Trophoblast cell (in vitro differentiated cells and primary cell): ENCODE results near the gene KIF21A.

Experiments used
- DNase-seq, 2 donors: peaks; one replicate each; pipeline ENCODE4 v3.0.0-alpha.2; 2016
- H2AFZ ChIP-seq: 2 replicates; pipeline ENCODE4 v1.6.1; 2013; ENCODE audit warnings: low read length, moderate library complexity, mild to moderate bottlenecking; ENCODE audit not compliant: insufficient read depth, poor library complexity
- H2AK5ac ChIP-seq: 2 replicates; pipeline ENCODE4 v1.6.1; 2013; ENCODE audit warnings: mild to moderate bottlenecking, low read length
- H2BK120ac ChIP-seq: 2 replicates; pipeline ENCODE4 v1.6.1; 2013; ENCODE audit warnings: low read length, mild to moderate bottlenecking, moderate library complexity; ENCODE audit not compliant: insufficient read depth, poor library complexity
- H2BK12ac ChIP-seq: 2 replicates; pipeline ENCODE4 v1.6.1; 2013; ENCODE audit warnings: mild to moderate bottlenecking, low read length, moderate library complexity
- H2BK5ac ChIP-seq: 2 replicates; pipeline ENCODE4 v1.6.1; 2013; ENCODE audit warnings: low read length, low read depth, moderate library complexity, mild to moderate bottlenecking; ENCODE audit not compliant: poor library complexity
- H3K14ac ChIP-seq: 2 replicates; pipeline ENCODE4 v1.6.1; 2013; ENCODE audit warnings: mild to moderate bottlenecking, low read length
- H3K18ac ChIP-seq: 2 replicates; pipeline ENCODE4 v1.6.1; 2013; ENCODE audit warnings: mild to moderate bottlenecking, low read length
- H3K23ac ChIP-seq: 2 replicates; pipeline ENCODE4 v1.6.1; 2013; ENCODE audit warnings: low read length
- H3K27ac ChIP-seq: 2 replicates; pipeline ENCODE4 v1.5.1; 2013; ENCODE audit warnings: low read depth, mild to moderate bottlenecking, inconsistent platforms, low read length, moderate library complexity
- H3K27me3 ChIP-seq: 2 replicates; pipeline ENCODE4 v1.6.1; 2013; ENCODE audit warnings: inconsistent platforms, mild to moderate bottlenecking, low read length, moderate library complexity; ENCODE audit not compliant: insufficient read depth
- H3K36me3 ChIP-seq, 2 experiments: 1 replicate in 1 of 2; 2 replicates in 1 of 2; pipeline ENCODE4 v1.6.1; 2013; ENCODE audit warnings: low read length in 2 of 2, mild to moderate bottlenecking in 2 of 2, moderate library complexity in 1 of 2; ENCODE audit not compliant: insufficient read depth in 2 of 2, control insufficient read depth in 1 of 2
- H3K4ac ChIP-seq: 2 replicates; pipeline ENCODE4 v1.6.1; 2013; ENCODE audit warnings: low read depth, mild to moderate bottlenecking, low read length, moderate library complexity
- H3K4me1 ChIP-seq, 2 experiments: 1 replicate in 1 of 2; 2 replicates in 1 of 2; pipeline ENCODE4 v1.6.1; 2013; ENCODE audit warnings: low read length in 2 of 2, mild to moderate bottlenecking in 2 of 2, moderate library complexity in 1 of 2; ENCODE audit not compliant: insufficient read depth in 2 of 2, control insufficient read depth in 1 of 2
- H3K4me2 ChIP-seq: 2 replicates; pipeline ENCODE4 v1.6.1; 2013; ENCODE audit warnings: inconsistent platforms, mild to moderate bottlenecking, low read length, moderate library complexity
- H3K4me3 ChIP-seq: 2 replicates; pipeline ENCODE4 v1.5.1; 2013; ENCODE audit warnings: mild to moderate bottlenecking, low read depth, low read length, inconsistent platforms
- H3K79me1 ChIP-seq: one replicate; pipeline ENCODE4 v1.6.1; 2013; ENCODE audit warnings: low read length
- H3K79me2 ChIP-seq: 2 replicates; pipeline ENCODE4 v1.6.1; 2013; ENCODE audit warnings: low read length, mild to moderate bottlenecking; ENCODE audit not compliant: control insufficient read depth, insufficient read depth, poor library complexity
- H3K9ac ChIP-seq: 2 replicates; pipeline ENCODE4 v1.6.1; 2013; ENCODE audit warnings: mild to moderate bottlenecking, low read length
- H3K9me3 ChIP-seq: 2 replicates; pipeline ENCODE4 v1.6.1; 2013; ENCODE audit warnings: low read depth, mild to moderate bottlenecking, control low read depth, inconsistent platforms, low read length; ENCODE audit not compliant: insufficient read depth
- H4K12ac ChIP-seq: 2 replicates; pipeline ENCODE4 v1.6.1; 2013; ENCODE audit warnings: low read depth, mild to moderate bottlenecking, low read length, moderate library complexity
- H4K8ac ChIP-seq: 2 replicates; pipeline ENCODE4 v1.6.1; 2013; ENCODE audit warnings: low read depth, mild to moderate bottlenecking, low read length, moderate library complexity
- H4K91ac ChIP-seq: one replicate; pipeline ENCODE4 v1.6.1; 2013; ENCODE audit warnings: low read depth, mild to moderate bottlenecking, low read length, moderate library complexity
- WGBS: extraction: QIAGEN DNeasy Blood & Tissue Kit; methylation state at CpG from one replicate; pipeline ENCODE4 v1.1.7; 2013; ENCODE audit warnings: missing lambda C conversion rate; ENCODE audit not compliant: insufficient read length, insufficient coverage; ENCODE audit errors: extremely low coverage; 5-methylcytosine and 5-hydroxymethylcytosine counted together

Gene KIF21A

GRCh38 chr12:39380090-39380489, 62.8 kb downstream of the KIF21A start:
- H3K79me2 ChIP-seq = no peaks in the 10 kb centered on the region
- no peak overlapping the region for H3K9ac ChIP-seq
- H3K9me3 ChIP-seq = no peaks in the 10 kb centered on the region
- H2BK120ac ChIP-seq = no peak overlapping the region
- no peak for DNase-seq
- H2AK5ac ChIP-seq = no peak overlapping the region
- no peaks in the 10 kb centered on the region for H3K36me3 ChIP-seq
- no peak overlapping the region for H2AFZ ChIP-seq
- H3K4me1 ChIP-seq = no peaks in the 10 kb centered on the region
- no peaks in the 10 kb centered on the region for H3K27me3 ChIP-seq
- H3K4me2 ChIP-seq = no peak overlapping the region
- no peak overlapping the region for H4K12ac ChIP-seq
- H3K27ac ChIP-seq = no peak overlapping the region
- H3K4me3 ChIP-seq = no peak overlapping the region
- H3K23ac ChIP-seq = no peak overlapping the region
- H3K18ac ChIP-seq = no peak overlapping the region
- no peak overlapping the region for H4K8ac ChIP-seq
- H3K79me1 ChIP-seq = no peaks in the 10 kb centered on the region
- no peak overlapping the region for H2BK5ac ChIP-seq
- H4K91ac ChIP-seq = no peak overlapping the region
- H3K14ac ChIP-seq = no peak overlapping the region
- no CpG with 5 or more reads among the region's 10 CpGs for WGBS
- no peak overlapping the region for H3K4ac ChIP-seq
- no peak overlapping the region for H2BK12ac ChIP-seq

- H3K27me3 ChIP-seq = no peaks in the 10 kb centered on the region
- no peak overlapping the region for H2AFZ ChIP-seq
- no peak overlapping the region for H2BK5ac ChIP-seq
- H4K91ac ChIP-seq = no peak overlapping the region
- H3K79me2 ChIP-seq = no peaks in the 10 kb centered on the region
- H3K9me3 ChIP-seq = no peaks in the 10 kb centered on the region
- H3K23ac ChIP-seq = no peak overlapping the region
- WGBS = no CpG with 5 or more reads among the region's 1 CpG
- H3K18ac ChIP-seq = no peak overlapping the region
- no peak for DNase-seq
- no peak overlapping the region for H2AK5ac ChIP-seq
- H4K8ac ChIP-seq = no peak overlapping the region
- H3K4ac ChIP-seq = no peak overlapping the region
- no peak overlapping the region for H3K4me2 ChIP-seq
- no peak overlapping the region for H3K9ac ChIP-seq
- no peak overlapping the region for H3K4me3 ChIP-seq
- no peak overlapping the region for H2BK120ac ChIP-seq
- H3K27ac ChIP-seq = no peak overlapping the region
- H2BK12ac ChIP-seq = no peak overlapping the region
- H4K12ac ChIP-seq = no peak overlapping the region
- H3K79me1 ChIP-seq = no peaks in the 10 kb centered on the region
- H3K14ac ChIP-seq = no peak overlapping the region
- H3K4me1 ChIP-seq = no peaks in the 10 kb centered on the region
- no peaks in the 10 kb centered on the region for H3K36me3 ChIP-seq
Measured at GRCh38 chr12:39378341-39378740, 64.6 kb downstream of the KIF21A start.

GRCh38 chr12:39375206-39375808, 67.6 kb downstream of the KIF21A start:
- no CpG with 5 or more reads among the region's 2 CpGs for WGBS
- H3K79me1 ChIP-seq = no peaks in the 10 kb centered on the region

GRCh38 chr12:39372929-39373328, 70.0 kb downstream of the KIF21A start:
- H3K4me2 ChIP-seq = no peak overlapping the region
- no peak overlapping the region for H4K91ac ChIP-seq
- H4K12ac ChIP-seq = no peak overlapping the region
- H2BK5ac ChIP-seq = no peak overlapping the region
- no peak overlapping the region for H2BK12ac ChIP-seq
- no peak overlapping the region for H3K14ac ChIP-seq
- H3K36me3 ChIP-seq = no peaks in the 10 kb centered on the region
- H4K8ac ChIP-seq = no peak overlapping the region
- no peak overlapping the region for H3K9ac ChIP-seq
- H3K18ac ChIP-seq = no peak overlapping the region
- no peak overlapping the region for H3K27ac ChIP-seq
- H2AK5ac ChIP-seq = no peak overlapping the region
- no peak for DNase-seq
- no peaks in the 10 kb centered on the region for H3K79me1 ChIP-seq
- H3K27me3 ChIP-seq = no peaks in the 10 kb centered on the region
- H3K4me1 ChIP-seq = no peaks in the 10 kb centered on the region
- H2BK120ac ChIP-seq = no peak overlapping the region
- no peak overlapping the region for H3K4me3 ChIP-seq
- no peaks in the 10 kb centered on the region for H3K9me3 ChIP-seq
- H3K79me2 ChIP-seq = no peaks in the 10 kb centered on the region
- no peak overlapping the region for H2AFZ ChIP-seq
- WGBS = no CpG with 5 or more reads among the region's 2 CpGs
- H3K23ac ChIP-seq = no peak overlapping the region
- no peak overlapping the region for H3K4ac ChIP-seq

More at GRCh38 chr12:39375206-39375808, 67.6 kb downstream of the KIF21A start:
- no peak overlapping the region for H2AFZ ChIP-seq
- no peak overlapping the region for H4K91ac ChIP-seq
- no peaks in the 10 kb centered on the region for H3K27me3 ChIP-seq
- no peaks in the 10 kb centered on the region for H3K36me3 ChIP-seq
- no peak overlapping the region for H2BK12ac ChIP-seq
- H3K4ac ChIP-seq = no peak overlapping the region
- no peak overlapping the region for H3K4me3 ChIP-seq
- DNase-seq = no peak
- no peak overlapping the region for H3K27ac ChIP-seq
- no peak overlapping the region for H3K23ac ChIP-seq
- H3K4me1 ChIP-seq = no peaks in the 10 kb centered on the region
- H3K18ac ChIP-seq = no peak overlapping the region
- H3K9me3 ChIP-seq = no peaks in the 10 kb centered on the region
- no peak overlapping the region for H3K4me2 ChIP-seq
- no peak overlapping the region for H4K8ac ChIP-seq
- no peaks in the 10 kb centered on the region for H3K79me2 ChIP-seq
- no peak overlapping the region for H3K14ac ChIP-seq
- H3K9ac ChIP-seq = no peak overlapping the region
- no peak overlapping the region for H2BK120ac ChIP-seq
- no peak overlapping the region for H2BK5ac ChIP-seq
- H2AK5ac ChIP-seq = no peak overlapping the region
- H4K12ac ChIP-seq = no peak overlapping the region
